K562 (cell line): ENCODE data around the gene NRM. TPM values are rescaled to one million over a fixed set of nuclear protein-coding genes. Genes with fewer than 3 reads are reported as not detected.

Experiments
- FOXM1 ChIP-seq, 2 experiments: fragments of 450-650 bp in 1 of 2; sonication (generic) in 1 of 2; formaldehyde crosslinking in 1 of 2; IDR thresholded peaks; 2 replicates each; pipeline versions ENCODE4 v1.6.1 to v1.9.0; 2017 to 2022; ENCODE audit warnings: low read depth in 2 of 2, mild to moderate bottlenecking in 2 of 2, missing genetic modification reagents in 1 of 2, moderate library complexity in 1 of 2
- FOXP1 ChIP-seq: sonication (generic); formaldehyde crosslinking; IDR thresholded peaks from 2 replicates; pipeline ENCODE4 v1.8.0; 2022; ENCODE audit warnings: mild to moderate bottlenecking, missing genetic modification reagents
- HSF4 ChIP-seq: fragments of 250-450 bp; sonication (Bioruptor Pico); IDR thresholded peaks from 2 replicates; pipeline ENCODE4 v2.1.2; 2022; ENCODE audit warnings: mild to moderate bottlenecking, moderate library complexity, borderline replicate concordance
- MYBL2 ChIP-seq, 2 experiments: fragments of 450-650 bp in 1 of 2; sonication (generic) in 1 of 2; formaldehyde crosslinking in 1 of 2; IDR thresholded peaks; 2 replicates each; pipeline versions ENCODE4 v1.6.1 to v1.8.1; 2017 to 2022; ENCODE audit warnings: borderline replicate concordance in 1 of 2, inconsistent platforms in 1 of 2, low read depth in 1 of 2, mild to moderate bottlenecking in 1 of 2, missing genetic modification reagents in 1 of 2, moderate library complexity in 1 of 2
- NRF1 ChIP-seq, 2 experiments: fragments of 450-650 bp; IDR thresholded peaks in 1 of 2; conservative IDR thresholded peaks in 1 of 2; 2 replicates each; pipeline ENCODE4 v1.6.1; 2014; ENCODE audit warnings: mild to moderate bottlenecking in 2 of 2
- STAT5B ChIP-seq: fragments of 250-450 bp; sonication (Bioruptor Pico); IDR thresholded peaks from 2 replicates; pipeline ENCODE4 v1.8.0; 2021; ENCODE audit warnings: mild to moderate bottlenecking, inconsistent platforms
- SUPT5H ChIP-seq: fragments of 450-650 bp; IDR thresholded peaks from 2 replicates; pipeline ENCODE4 v1.6.1; 2016
- XRCC5 ChIP-seq: fragments of 200-400 bp; formaldehyde crosslinking; IDR thresholded peaks from 2 replicates; pipeline ENCODE4 v1.6.1; 2017; ENCODE audit warnings: low read depth, mild to moderate bottlenecking, low read length
- ZNF316 ChIP-seq: fragments of 450-650 bp; IDR thresholded peaks from 2 replicates; pipeline ENCODE4 v1.6.1; 2016
- ZNF551 ChIP-seq: fragments of 250-450 bp; sonication (Bioruptor Pico); IDR thresholded peaks from 2 replicates; pipeline ENCODE4 v1.5.0; 2021; ENCODE audit warnings: mild to moderate bottlenecking, moderate library complexity
- ZNF75A ChIP-seq: fragments of 450-650 bp; formaldehyde crosslinking; IDR thresholded peaks from 2 replicates; pipeline ENCODE4 v1.4.0; 2020; ENCODE audit warnings: mild to moderate bottlenecking
- ZSCAN32 ChIP-seq: fragments of 450-650 bp; formaldehyde crosslinking; IDR thresholded peaks from 2 replicates; pipeline ENCODE4 v1.4.0; 2020; ENCODE audit warnings: mild to moderate bottlenecking, moderate library complexity
- polyA plus RNA-seq, 8 experiments: library from polyadenylated mRNA; depleted of rRNA in 4 of 8; stranded (reverse) in 5 of 8; unstranded in 3 of 8; fragments of >200 nt; fragmentation: Nextera tagmentation in 2 of 8; fragmentation: Illumina TruSeq in 1 of 8; extraction: Ambion mirVana in 2 of 8; extraction: Trizol in 1 of 8; gene quantifications; 2 replicates each; pipeline versions ENCODE4 v1.2.1 to v1.2.3, GENCODE V29; 2011 to 2014; ENCODE audit warnings: inconsistent platforms in 1 of 8, missing spikeins in 1 of 8
- total RNA-seq, 7 experiments: library from RNA; depleted of rRNA in 6 of 7; stranded (reverse); fragments of >200 nt in 6 of 7; fragmentation: Illumina TruSeq in 2 of 7; extraction: Trizol in 2 of 7; gene quantifications; 2 replicates each; pipeline versions ENCODE4 v1.2.1 to v1.2.3, GENCODE V29; 2011 to 2021; ENCODE audit warnings: low replicate concordance in 1 of 7
- TF ChIP-seq, protein P1 (sequence below): sonication (generic); formaldehyde crosslinking; IDR thresholded peaks from 2 replicates; pipeline ENCODE4 v1.8.1; 2023; ENCODE audit warnings: mild to moderate bottlenecking, missing genetic modification reagents
- TF ChIP-seq, protein P2 (sequence below), 2 experiments: fragments of 450-650 bp in 1 of 2; sonication (generic) in 1 of 2; formaldehyde crosslinking; conservative IDR thresholded peaks; 2 replicates each; pipeline versions ENCODE4 v1.4.0 to v1.8.1; 2020 to 2022; ENCODE audit warnings: mild to moderate bottlenecking in 1 of 2, missing genetic modification reagents in 1 of 2
- TF ChIP-seq, protein P3 (sequence below): sonication (generic); formaldehyde crosslinking; IDR thresholded peaks from 2 replicates; pipeline ENCODE4 v1.8.1; 2023; ENCODE audit warnings: mild to moderate bottlenecking, missing genetic modification reagents, moderate library complexity
- TF ChIP-seq, protein P4 (sequence below): sonication (generic); formaldehyde crosslinking; IDR thresholded peaks from 2 replicates; pipeline ENCODE4 v1.8.0; 2022; ENCODE audit warnings: missing genetic modification reagents, mild to moderate bottlenecking, moderate library complexity, borderline replicate concordance
- TF ChIP-seq, protein P5 (sequence below): sonication (generic); formaldehyde crosslinking; IDR thresholded peaks from 2 replicates; pipeline ENCODE4 v1.8.0; 2022; ENCODE audit warnings: mild to moderate bottlenecking, missing genetic modification reagents

The NRM gene
- total and polyA plus RNA-seq, 9 of the 15 experiments (the other 6 are each of a cell fraction or from before 2014, with no cell fraction given) = 9.7 to 58.2 (median 18.1) TPM

DNA sequence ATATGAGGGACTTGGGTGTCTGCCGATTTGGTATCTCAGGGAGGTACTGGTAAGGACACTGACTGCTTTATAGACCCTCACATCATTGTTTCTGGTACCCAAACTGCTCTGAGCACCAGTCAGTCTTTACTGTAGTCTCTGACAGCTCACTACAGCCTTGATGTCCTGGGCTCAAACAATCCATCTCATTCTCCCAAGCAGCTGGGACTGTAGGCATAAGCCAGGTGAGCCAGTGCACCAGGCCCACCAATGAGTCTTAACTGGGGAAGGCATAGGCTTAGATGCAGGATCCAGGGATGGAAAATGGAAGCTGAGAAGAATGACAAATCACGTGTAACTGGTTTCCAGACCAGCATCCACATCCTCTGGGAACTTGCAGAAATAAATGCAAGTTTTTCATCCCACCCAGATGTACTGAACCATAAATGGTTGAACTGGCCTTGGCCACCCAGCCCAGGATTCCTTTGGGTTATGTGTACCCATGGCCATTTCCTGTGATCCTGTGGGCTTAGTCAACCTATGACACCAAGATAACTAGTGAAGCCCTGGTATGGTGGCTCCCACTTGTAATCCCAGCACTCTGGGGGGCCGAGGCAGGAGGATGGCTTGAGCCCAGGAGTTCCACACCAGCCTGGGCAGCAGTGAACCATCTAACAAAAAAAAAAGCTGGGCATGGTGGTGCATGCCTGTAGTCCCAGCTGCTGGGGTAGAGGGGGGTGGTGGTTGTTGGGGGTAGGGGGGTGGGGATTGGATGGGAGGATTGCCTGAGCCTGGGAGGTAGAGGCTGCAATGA is 35.1 kb upstream of the NRM start (continued):
- TF ChIP-seq MYBL2 (IDR thresholded peaks at IDR 0.05; ENCODE audit: low read depth) (no peak), MYBL2 (CRISPR knock-in tag; IDR thresholded peaks at IDR 0.05; ENCODE audit: borderline replicate concordance) (no peak), ZSCAN32 (CRISPR knock-in tag) (0 out of 2 replicates have a peak, but pooled peaks have one; percentile 24), ZNF316 (no peak), FOXM1 (IDR thresholded peaks at IDR 0.05; ENCODE audit: low read depth) (no peak), FOXM1 (CRISPR knock-in tag; IDR thresholded peaks at IDR 0.05; ENCODE audit: low read depth) (no peak; the same call in 1 of the 2 replicates), FOXP1 (CRISPR knock-in tag) (peak; percentile 28; the same call in 1 of the 2 replicates), ZNF75A (peak; percentile 61; the same call in 1 of the 2 replicates), XRCC5 (no peak), ZNF551 (CRISPR knock-in tag) (peak; percentile 73), SUPT5H (peak; percentile 97), NRF1 (conservative IDR thresholded peaks at IDR 0.05 in 1 of 2, IDR thresholded peaks at IDR 0.05 in 1 of 2) (no peak), STAT5B (CRISPR knock-in tag) (no peak), HSF4 (CRISPR knock-in tag) (no peak)
- TF ChIP-seq, protein P1, sequence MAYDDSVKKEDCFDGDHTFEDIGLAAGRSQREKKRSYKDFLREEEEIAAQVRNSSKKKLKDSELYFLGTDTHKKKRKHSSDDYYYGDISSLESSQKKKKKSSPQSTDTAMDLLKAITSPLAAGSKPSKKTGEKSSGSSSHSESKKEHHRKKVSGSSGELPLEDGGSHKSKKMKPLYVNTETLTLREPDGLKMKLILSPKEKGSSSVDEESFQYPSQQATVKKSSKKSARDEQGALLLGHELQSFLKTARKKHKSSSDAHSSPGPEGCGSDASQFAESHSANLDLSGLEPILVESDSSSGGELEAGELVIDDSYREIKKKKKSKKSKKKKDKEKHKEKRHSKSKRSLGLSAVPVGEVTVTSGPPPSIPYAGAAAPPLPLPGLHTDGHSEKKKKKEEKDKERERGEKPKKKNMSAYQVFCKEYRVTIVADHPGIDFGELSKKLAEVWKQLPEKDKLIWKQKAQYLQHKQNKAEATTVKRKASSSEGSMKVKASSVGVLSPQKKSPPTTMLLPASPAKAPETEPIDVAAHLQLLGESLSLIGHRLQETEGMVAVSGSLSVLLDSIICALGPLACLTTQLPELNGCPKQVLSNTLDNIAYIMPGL (CRISPR knock-in tag) = no peak
- TF ChIP-seq, protein P2, sequence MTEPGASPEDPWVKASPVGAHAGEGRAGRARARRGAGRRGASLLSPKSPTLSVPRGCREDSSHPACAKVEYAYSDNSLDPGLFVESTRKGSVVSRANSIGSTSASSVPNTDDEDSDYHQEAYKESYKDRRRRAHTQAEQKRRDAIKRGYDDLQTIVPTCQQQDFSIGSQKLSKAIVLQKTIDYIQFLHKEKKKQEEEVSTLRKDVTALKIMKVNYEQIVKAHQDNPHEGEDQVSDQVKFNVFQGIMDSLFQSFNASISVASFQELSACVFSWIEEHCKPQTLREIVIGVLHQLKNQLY (CRISPR knock-in tag; conservative IDR thresholded peaks at IDR 0.05) = 0 out of 4 replicates have a peak, but pooled peaks of 1 of the 2 experiments have one; percentile 62
- TF ChIP-seq, protein P3, sequence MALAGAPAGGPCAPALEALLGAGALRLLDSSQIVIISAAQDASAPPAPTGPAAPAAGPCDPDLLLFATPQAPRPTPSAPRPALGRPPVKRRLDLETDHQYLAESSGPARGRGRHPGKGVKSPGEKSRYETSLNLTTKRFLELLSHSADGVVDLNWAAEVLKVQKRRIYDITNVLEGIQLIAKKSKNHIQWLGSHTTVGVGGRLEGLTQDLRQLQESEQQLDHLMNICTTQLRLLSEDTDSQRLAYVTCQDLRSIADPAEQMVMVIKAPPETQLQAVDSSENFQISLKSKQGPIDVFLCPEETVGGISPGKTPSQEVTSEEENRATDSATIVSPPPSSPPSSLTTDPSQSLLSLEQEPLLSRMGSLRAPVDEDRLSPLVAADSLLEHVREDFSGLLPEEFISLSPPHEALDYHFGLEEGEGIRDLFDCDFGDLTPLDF (CRISPR knock-in tag) = no peak
- TF ChIP-seq, protein P4, sequence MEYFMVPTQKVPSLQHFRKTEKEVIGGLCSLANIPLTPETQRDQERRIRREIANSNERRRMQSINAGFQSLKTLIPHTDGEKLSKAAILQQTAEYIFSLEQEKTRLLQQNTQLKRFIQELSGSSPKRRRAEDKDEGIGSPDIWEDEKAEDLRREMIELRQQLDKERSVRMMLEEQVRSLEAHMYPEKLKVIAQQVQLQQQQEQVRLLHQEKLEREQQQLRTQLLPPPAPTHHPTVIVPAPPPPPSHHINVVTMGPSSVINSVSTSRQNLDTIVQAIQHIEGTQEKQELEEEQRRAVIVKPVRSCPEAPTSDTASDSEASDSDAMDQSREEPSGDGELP (CRISPR knock-in tag) = peak; percentile 61
- TF ChIP-seq, protein P5, sequence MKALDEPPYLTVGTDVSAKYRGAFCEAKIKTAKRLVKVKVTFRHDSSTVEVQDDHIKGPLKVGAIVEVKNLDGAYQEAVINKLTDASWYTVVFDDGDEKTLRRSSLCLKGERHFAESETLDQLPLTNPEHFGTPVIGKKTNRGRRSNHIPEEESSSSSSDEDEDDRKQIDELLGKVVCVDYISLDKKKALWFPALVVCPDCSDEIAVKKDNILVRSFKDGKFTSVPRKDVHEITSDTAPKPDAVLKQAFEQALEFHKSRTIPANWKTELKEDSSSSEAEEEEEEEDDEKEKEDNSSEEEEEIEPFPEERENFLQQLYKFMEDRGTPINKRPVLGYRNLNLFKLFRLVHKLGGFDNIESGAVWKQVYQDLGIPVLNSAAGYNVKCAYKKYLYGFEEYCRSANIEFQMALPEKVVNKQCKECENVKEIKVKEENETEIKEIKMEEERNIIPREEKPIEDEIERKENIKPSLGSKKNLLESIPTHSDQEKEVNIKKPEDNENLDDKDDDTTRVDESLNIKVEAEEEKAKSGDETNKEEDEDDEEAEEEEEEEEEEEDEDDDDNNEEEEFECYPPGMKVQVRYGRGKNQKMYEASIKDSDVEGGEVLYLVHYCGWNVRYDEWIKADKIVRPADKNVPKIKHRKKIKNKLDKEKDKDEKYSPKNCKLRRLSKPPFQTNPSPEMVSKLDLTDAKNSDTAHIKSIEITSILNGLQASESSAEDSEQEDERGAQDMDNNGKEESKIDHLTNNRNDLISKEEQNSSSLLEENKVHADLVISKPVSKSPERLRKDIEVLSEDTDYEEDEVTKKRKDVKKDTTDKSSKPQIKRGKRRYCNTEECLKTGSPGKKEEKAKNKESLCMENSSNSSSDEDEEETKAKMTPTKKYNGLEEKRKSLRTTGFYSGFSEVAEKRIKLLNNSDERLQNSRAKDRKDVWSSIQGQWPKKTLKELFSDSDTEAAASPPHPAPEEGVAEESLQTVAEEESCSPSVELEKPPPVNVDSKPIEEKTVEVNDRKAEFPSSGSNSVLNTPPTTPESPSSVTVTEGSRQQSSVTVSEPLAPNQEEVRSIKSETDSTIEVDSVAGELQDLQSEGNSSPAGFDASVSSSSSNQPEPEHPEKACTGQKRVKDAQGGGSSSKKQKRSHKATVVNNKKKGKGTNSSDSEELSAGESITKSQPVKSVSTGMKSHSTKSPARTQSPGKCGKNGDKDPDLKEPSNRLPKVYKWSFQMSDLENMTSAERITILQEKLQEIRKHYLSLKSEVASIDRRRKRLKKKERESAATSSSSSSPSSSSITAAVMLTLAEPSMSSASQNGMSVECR = peak; percentile 50; the same call in 1 of the 2 replicates
